Thyroid gland (tissue), 4 donors: ENCODE measurements around the gene STEAP3. TPM values are rescaled to one million over a fixed set of nuclear protein-coding genes. Genes with fewer than 3 reads are reported as not detected.

Experiments
- DNase-seq, 2 donors: peaks; one replicate each; pipeline ENCODE4 v3.0.0-alpha.2; 2019
- H3K27ac ChIP-seq, 3 donors: fragments of 200-600 bp; sonication (generic); 1 replicate in 2 of 3; 2 replicates in 1 of 3; pipeline ENCODE4 v1.5.1; 2016 to 2019; ENCODE audit warnings: mild to moderate bottlenecking in 1 of 3, moderate library complexity in 1 of 3
- H3K27me3 ChIP-seq: fragments of 200-600 bp; sonication (generic); one replicate; pipeline ENCODE4 v1.5.1; 2019
- H3K36me3 ChIP-seq, 2 donors: fragments of 200-600 bp; sonication (generic); one replicate each; pipeline ENCODE4 v1.5.1; 2016 to 2019
- H3K4me1 ChIP-seq, 2 donors: fragments of 200-600 bp; sonication (generic); one replicate each; pipeline ENCODE4 v1.5.1; 2017 to 2019
- H3K4me3 ChIP-seq, 3 donors: fragments of 200-600 bp; sonication (generic); replicated peaks in 1 of 3; 1 replicate in 2 of 3; 2 replicates in 1 of 3; pipeline ENCODE4 v1.5.1; 2016; ENCODE audit warnings: mild to moderate bottlenecking in 1 of 3
- H3K9me3 ChIP-seq: fragments of 200-600 bp; sonication (generic); one replicate; pipeline ENCODE4 v1.5.1; 2017
- CTCF ChIP-seq, 6 experiments: fragments of 200-600 bp in 3 of 6; fragments of 450-650 bp in 3 of 6; sonication (generic) in 3 of 6; IDR thresholded peaks; one replicate each; pipeline ENCODE4 v1.5.1; 2016 to 2019; ENCODE audit warnings: antibody characterized with exemption in 6 of 6, mild to moderate bottlenecking in 2 of 6, inconsistent platforms in 1 of 6, moderate library complexity in 1 of 6
- POLR2A ChIP-seq, 2 donors: fragments of 450-650 bp; IDR thresholded peaks; one replicate each; pipeline ENCODE4 v1.6.1; 2017; ENCODE audit warnings: antibody characterized with exemption in 2 of 2, mild to moderate bottlenecking in 2 of 2, moderate library complexity in 1 of 2
- WGBS, 2 donors: methylation state at CpG; one replicate each; pipeline ENCODE4 v1.1.5; 2017; 5-methylcytosine and 5-hydroxymethylcytosine counted together
- intact Hi-C: fragments of 100-400 bp; cut with DNase I; formaldehyde crosslinking; loops from one replicate; pipeline ENCODE4 v1.15.1; 2023
- total RNA-seq, 4 donors: library from RNA; depleted of rRNA; stranded (reverse); fragments of >200 nt; gene quantifications; one replicate each; pipeline ENCODE4 v1.2.3, GENCODE V29; 2016

STEAP3 gene
- total RNA-seq, 4 donors from 2014 or later, result 7.4 to 23.2 (median 12.0) TPM

- no peak for DNase-seq
- H3K36me3 ChIP-seq, result no peaks in the 10 kb centered on the region
- no peak for TF ChIP-seq CTCF (IDR thresholded peaks at IDR 0.05)
- TF ChIP-seq POLR2A (IDR thresholded peaks at IDR 0.05), result no peak
- H3K4me1 ChIP-seq, result no peaks in the 10 kb centered on the region
- H3K9me3 ChIP-seq, result no peaks in the 10 kb centered on the region
- H3K4me3 ChIP-seq, result no peak overlapping the region
- H3K27ac ChIP-seq, result no peak overlapping the region
- H3K27me3 ChIP-seq, result no peaks in the 10 kb centered on the region
- intact Hi-C loops, result no loop called here
- 88 to 92% methylated on average over 7 of the region's 7 CpGs for WGBS, 2 donors
These were observed 83.9 kb downstream of the STEAP3 start for GRCh38 chr2:119307419-119308140.

DNA sequence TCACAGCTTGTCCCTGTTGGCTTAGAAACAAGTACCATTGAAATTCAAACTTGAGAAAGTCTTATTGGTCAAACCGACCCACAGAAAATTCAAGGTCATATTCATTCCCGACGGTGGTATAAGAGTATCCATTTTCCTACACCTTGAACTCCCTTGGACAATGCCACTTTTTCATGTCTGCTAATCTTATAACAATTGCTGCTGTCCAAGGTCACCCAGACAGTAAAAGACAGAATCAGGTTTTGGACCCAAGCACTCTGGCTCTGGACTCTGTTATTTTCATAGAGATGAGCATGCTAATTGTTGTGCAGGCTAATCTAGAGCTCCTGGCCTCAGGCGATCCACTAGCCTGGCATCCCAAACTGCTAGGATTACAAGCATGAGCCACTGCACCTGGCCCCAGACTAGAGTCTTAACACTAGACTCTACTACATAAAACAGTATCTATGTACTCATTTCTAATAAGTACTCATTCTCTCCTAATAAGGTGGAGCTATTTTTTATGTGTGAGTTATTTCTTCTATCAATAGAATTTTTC, 85.2 kb downstream of the STEAP3 start:
- Histone ChIP-seq H3K27me3 (no peaks in the 10 kb centered on the region), H3K9me3 (no peaks in the 10 kb centered on the region), H3K27ac (no peak overlapping the region), H3K4me3 (no peak overlapping the region), H3K4me1 (no peaks in the 10 kb centered on the region), H3K36me3 (no peaks in the 10 kb centered on the region)
- DNase-seq, result no peak
- TF ChIP-seq CTCF (IDR thresholded peaks at IDR 0.05) (no peak), POLR2A (IDR thresholded peaks at IDR 0.05) (no peak)
- WGBS, 2 donors, result 91 to 94% methylated on average over 4 of the region's 4 CpGs
- intact Hi-C loops, result no loop called here

DNA sequence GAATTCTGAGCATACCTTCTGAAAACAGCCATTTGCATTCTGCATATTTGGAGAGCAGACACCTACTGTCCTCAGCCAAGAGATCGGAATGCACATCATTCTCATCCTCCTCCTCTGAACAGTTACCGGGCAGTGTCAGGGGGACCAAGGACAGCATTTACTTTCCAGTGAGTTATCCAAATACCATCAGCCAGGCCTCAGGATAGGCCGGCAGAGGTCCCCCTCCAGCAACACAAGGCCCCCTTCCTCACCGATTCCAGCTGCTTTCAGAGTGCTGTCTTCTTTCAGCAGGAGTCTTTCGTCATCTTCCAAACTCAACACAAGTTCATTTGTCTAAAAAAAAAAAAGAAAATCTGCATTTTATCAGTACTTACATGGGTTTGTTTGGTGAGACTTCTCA, 87.7 kb downstream of the STEAP3 start:
- no peak overlapping the region for H3K27ac ChIP-seq
- no peaks in the 10 kb centered on the region for H3K9me3 ChIP-seq
- no peak for DNase-seq
- peaks cover 5 to 14% of the 10 kb centered on the region in 2 donors for H3K4me1 ChIP-seq
- no peaks in the 10 kb centered on the region for H3K36me3 ChIP-seq
- intact Hi-C loops, result no loop called here
- WGBS, 2 donors, result 82 to 85% methylated on average over 5 of the region's 5 CpGs
- H3K4me3 ChIP-seq, result no peak overlapping the region
- H3K27me3 ChIP-seq, result no peaks in the 10 kb centered on the region
- TF ChIP-seq POLR2A (IDR thresholded peaks at IDR 0.05), result no peak
- no peak for TF ChIP-seq CTCF (IDR thresholded peaks at IDR 0.05)

GRCh38 chr2:119311831-119312230, 88.2 kb downstream of the STEAP3 start:
- H3K36me3 ChIP-seq, result no peaks in the 10 kb centered on the region
- H3K9me3 ChIP-seq, result no peaks in the 10 kb centered on the region
- H3K4me3 ChIP-seq, result no peak overlapping the region
- no peak overlapping the region for H3K27ac ChIP-seq
- no peak for DNase-seq
- no peaks in the 10 kb centered on the region for H3K27me3 ChIP-seq
- peaks cover 5 to 15% of the 10 kb centered on the region in 2 donors for H3K4me1 ChIP-seq
- no peak for TF ChIP-seq POLR2A (IDR thresholded peaks at IDR 0.05)
- TF ChIP-seq CTCF (IDR thresholded peaks at IDR 0.05), result no peak
- intact Hi-C loops, result no loop called here
- WGBS, 2 donors, result 92 to 93% methylated on average over 9 of the region's 9 CpGs

Other genes with a start within 250 kb of the STEAP3 start
- gene C1QL2, start 65.1 kb upstream of the STEAP3 start, total RNA-seq, result not detected
- gene C2orf76, start 143.0 kb downstream of the STEAP3 start, total RNA-seq, result 10 to 100 TPM in 2 of 4 donors, 1 to 10 TPM in 2; 5.3 to 19.9 (median 13.3) TPM
- gene DBI, start 143.1 kb downstream of the STEAP3 start, total RNA-seq, result 100 to 1,000 TPM in 3 of 4 donors, 10 to 100 TPM in 1; 48.1 to 166 (median 140) TPM
- 10 to 100 TPM; 34.4 to 50.2 (median 43.1) TPM for gene TMEM37, start 208.0 kb downstream of the STEAP3 start, total RNA-seq